ENCODE measurements around the gene ATP10D. TPM values are rescaled to one million over a fixed set of nuclear protein-coding genes. Genes with fewer than 3 reads are reported as not detected.

Gene ATP10D
- polyA plus RNA-seq, 1 of the 3 experiments (the other 2 are of a cell fraction), result 7.9 TPM

DNA sequence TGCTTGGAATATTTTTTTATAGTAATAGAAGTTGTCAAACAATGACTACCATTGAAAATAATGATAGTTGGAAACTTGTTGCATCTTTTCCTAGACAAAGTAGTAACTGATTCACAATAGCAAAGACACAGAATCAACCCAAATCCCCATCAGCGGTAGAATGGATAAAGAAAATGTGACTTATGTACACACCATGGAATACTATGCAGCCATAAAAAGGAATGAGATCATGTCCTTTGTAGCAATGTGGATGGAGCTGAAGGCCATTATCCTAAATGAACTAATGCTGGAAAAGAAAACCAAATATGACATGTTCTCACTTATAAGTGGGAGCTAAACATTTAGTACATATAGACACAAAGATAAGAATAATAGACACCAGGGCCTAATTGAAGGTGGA, 49.7 kb downstream of the ATP10D start:
- no peak overlapping the region for H3K9ac ChIP-seq
- POLR2A ChIA-PET, result no interaction called here
- WGBS (ENCODE audit: low lambda C conversion rate), result 100% methylated on average over 1 of the region's 1 CpG

DNA sequence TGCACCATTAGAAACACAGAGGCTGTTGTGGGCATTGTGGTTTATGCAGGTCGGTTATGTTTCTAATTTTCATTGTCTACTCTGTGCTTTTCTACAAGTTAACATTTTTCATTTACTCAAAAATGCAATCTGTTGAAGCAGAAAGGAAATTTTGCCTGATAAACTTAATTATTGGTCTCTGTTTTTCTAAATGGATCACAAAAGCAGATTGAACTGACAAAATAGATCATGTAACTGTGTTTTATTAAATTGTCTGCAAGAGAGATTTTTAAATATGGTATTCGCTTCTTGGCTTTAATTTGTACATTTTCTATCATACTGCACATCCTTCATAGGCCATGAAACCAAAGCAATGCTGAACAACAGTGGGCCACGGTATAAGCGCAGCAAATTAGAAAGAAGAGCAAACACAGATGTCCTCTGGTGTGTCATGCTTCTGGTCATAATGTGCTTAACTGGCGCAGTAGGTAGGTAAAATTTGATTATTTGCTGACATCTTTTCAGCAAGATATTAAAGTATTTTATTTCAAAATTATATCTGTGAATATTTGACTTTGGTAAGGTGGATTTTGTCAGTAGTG, 50.6 kb downstream of the ATP10D start:
- peaks cover 13 to 20% of the 10 kb centered on the region in 2 experiments; a peak in 3 of 4 replicates for H3K4me1 ChIP-seq (ENCODE audit: control insufficient read depth in 1 of 2, insufficient read depth in 2 of 2, low read depth in 1 of 2, low read length in 1 of 2)
- CTCF ChIA-PET, result no interaction called here
- H3K9me2 ChIP-seq, result no peaks in the 10 kb centered on the region
- 48% methylated on average over 5 of the region's 5 CpGs for WGBS (ENCODE audit: low lambda C conversion rate)
- no peak overlapping the region for H3K4me2 ChIP-seq
- DNase-seq, result peak; percentile 39
- H3K79me2 ChIP-seq (ENCODE audit: insufficient read depth), result no peaks in the 10 kb centered on the region
- no peak overlapping the region for H2AFZ ChIP-seq (ENCODE audit: low read depth)
- no peaks in the 10 kb centered on the region for H4K20me1 ChIP-seq (ENCODE audit: insufficient read depth)
- H3K4me3 ChIP-seq (ENCODE audit: low read depth in 2 of 2, low read length in 1 of 2), result no peak overlapping the region
- peaks cover 15 to 33% of the 10 kb centered on the region in 2 experiments for H3K36me3 ChIP-seq (replicated peaks in 1 of 2; ENCODE audit: control insufficient read depth in 1 of 2, insufficient read depth in 2 of 2, low read length in 1 of 2)
- POLR2A ChIA-PET, result no interaction called here
- H3K27me3 ChIP-seq (ENCODE audit: insufficient read depth), result no peaks in the 10 kb centered on the region
- peaks cover 14% of the 10 kb centered on the region for H3F3A ChIP-seq (replicated peaks; ENCODE audit: insufficient read depth)
- H3K9me3 ChIP-seq, result no peaks in the 10 kb centered on the region
- peak overlapping the region in 1 of 2 experiments; percentile 91; a peak in 2 of 4 replicates for H3K27ac ChIP-seq (ENCODE audit: low read depth in 2 of 2, low read length in 1 of 2)
- no peak overlapping the region for H3K9ac ChIP-seq
- TF ChIP-seq MEF2A (IDR thresholded peaks at IDR 0.05; ENCODE audit: borderline replicate concordance, low read depth), result no peak
- TF ChIP-seq CHD2 (IDR thresholded peaks at IDR 0.05; ENCODE audit: low read length, partially characterized antibody), result peak; percentile 40
- TF ChIP-seq, protein P1, sequence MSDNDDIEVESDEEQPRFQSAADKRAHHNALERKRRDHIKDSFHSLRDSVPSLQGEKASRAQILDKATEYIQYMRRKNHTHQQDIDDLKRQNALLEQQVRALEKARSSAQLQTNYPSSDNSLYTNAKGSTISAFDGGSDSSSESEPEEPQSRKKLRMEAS (IDR thresholded peaks at IDR 0.05; ENCODE audit: low read depth), result no peak
- no peak for TF ChIP-seq FOSL2 (IDR thresholded peaks at IDR 0.05; ENCODE audit: borderline replicate concordance, low read depth)
- TF ChIP-seq NRF1 (IDR thresholded peaks at IDR 0.05; ENCODE audit: low read depth, low read length), result no peak
- TF ChIP-seq MXI1 (IDR thresholded peaks at IDR 0.05; ENCODE audit: low read depth, low read length), result peak; percentile 32; the same call in 1 of the 2 replicates
- TF ChIP-seq EZH2phosphoT487 (IDR thresholded peaks at IDR 0.05; ENCODE audit: borderline replicate concordance, low read depth), result no peak
- no peak for TF ChIP-seq GABPA (IDR thresholded peaks at IDR 0.05; ENCODE audit: low read depth)
- TF ChIP-seq, protein P2, sequence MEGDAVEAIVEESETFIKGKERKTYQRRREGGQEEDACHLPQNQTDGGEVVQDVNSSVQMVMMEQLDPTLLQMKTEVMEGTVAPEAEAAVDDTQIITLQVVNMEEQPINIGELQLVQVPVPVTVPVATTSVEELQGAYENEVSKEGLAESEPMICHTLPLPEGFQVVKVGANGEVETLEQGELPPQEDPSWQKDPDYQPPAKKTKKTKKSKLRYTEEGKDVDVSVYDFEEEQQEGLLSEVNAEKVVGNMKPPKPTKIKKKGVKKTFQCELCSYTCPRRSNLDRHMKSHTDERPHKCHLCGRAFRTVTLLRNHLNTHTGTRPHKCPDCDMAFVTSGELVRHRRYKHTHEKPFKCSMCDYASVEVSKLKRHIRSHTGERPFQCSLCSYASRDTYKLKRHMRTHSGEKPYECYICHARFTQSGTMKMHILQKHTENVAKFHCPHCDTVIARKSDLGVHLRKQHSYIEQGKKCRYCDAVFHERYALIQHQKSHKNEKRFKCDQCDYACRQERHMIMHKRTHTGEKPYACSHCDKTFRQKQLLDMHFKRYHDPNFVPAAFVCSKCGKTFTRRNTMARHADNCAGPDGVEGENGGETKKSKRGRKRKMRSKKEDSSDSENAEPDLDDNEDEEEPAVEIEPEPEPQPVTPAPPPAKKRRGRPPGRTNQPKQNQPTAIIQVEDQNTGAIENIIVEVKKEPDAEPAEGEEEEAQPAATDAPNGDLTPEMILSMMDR (IDR thresholded peaks at IDR 0.05), result no peak
- TF ChIP-seq, protein P3, sequence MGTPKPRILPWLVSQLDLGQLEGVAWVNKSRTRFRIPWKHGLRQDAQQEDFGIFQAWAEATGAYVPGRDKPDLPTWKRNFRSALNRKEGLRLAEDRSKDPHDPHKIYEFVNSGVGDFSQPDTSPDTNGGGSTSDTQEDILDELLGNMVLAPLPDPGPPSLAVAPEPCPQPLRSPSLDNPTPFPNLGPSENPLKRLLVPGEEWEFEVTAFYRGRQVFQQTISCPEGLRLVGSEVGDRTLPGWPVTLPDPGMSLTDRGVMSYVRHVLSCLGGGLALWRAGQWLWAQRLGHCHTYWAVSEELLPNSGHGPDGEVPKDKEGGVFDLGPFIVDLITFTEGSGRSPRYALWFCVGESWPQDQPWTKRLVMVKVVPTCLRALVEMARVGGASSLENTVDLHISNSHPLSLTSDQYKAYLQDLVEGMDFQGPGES (IDR thresholded peaks at IDR 0.05; ENCODE audit: low read depth, low read length), result no peak
- TF ChIP-seq RAD21 (IDR thresholded peaks at IDR 0.05; ENCODE audit: low read length), result no peak
- no peak for TF ChIP-seq JUND (IDR thresholded peaks at IDR 0.05)
- TF ChIP-seq RCOR1 (IDR thresholded peaks at IDR 0.05; ENCODE audit: low read length), result peak; percentile 87
- TF ChIP-seq POLR2AphosphoS5 (IDR thresholded peaks at IDR 0.05; ENCODE audit: low read depth, low read length), result peak; percentile 22; the same call in 1 of the 2 replicates
- no peak for TF ChIP-seq SIN3A (IDR thresholded peaks at IDR 0.05; ENCODE audit: borderline replicate concordance, low read depth, low read length)
- no peak for TF ChIP-seq TAF1 (IDR thresholded peaks at IDR 0.05; ENCODE audit: borderline replicate concordance, low read depth, low read length)
- TF ChIP-seq FOXM1 (IDR thresholded peaks at IDR 0.05; ENCODE audit: low read depth), result no peak
- no peak for TF ChIP-seq ELF1 (IDR thresholded peaks at IDR 0.05)

More for the DNA sequence above, 49.7 kb downstream of the ATP10D start:
- H3K9me3 ChIP-seq, result no peaks in the 10 kb centered on the region; the same call in 1 of the 2 replicates
- no peak for DNase-seq
- no peaks in the 10 kb centered on the region for H4K20me1 ChIP-seq (ENCODE audit: insufficient read depth)
- no peak overlapping the region for H2AFZ ChIP-seq (ENCODE audit: low read depth)
- peaks cover 15 to 35% of the 10 kb centered on the region in 2 experiments for H3K36me3 ChIP-seq (replicated peaks in 1 of 2; ENCODE audit: control insufficient read depth in 1 of 2, insufficient read depth in 2 of 2, low read length in 1 of 2)
- H3K27me3 ChIP-seq (ENCODE audit: insufficient read depth), result no peaks in the 10 kb centered on the region
- H3F3A ChIP-seq (replicated peaks; ENCODE audit: insufficient read depth), result peaks cover 18% of the 10 kb centered on the region
- no peaks in the 10 kb centered on the region for H3K9me2 ChIP-seq
- H3K4me2 ChIP-seq, result no peak overlapping the region
- no peak overlapping the region for H3K4me3 ChIP-seq (ENCODE audit: low read depth in 2 of 2, low read length in 1 of 2)
- H3K4me1 ChIP-seq (ENCODE audit: control insufficient read depth in 1 of 2, insufficient read depth in 2 of 2, low read depth in 1 of 2, low read length in 1 of 2), result peaks cover 13 to 26% of the 10 kb centered on the region in 2 experiments; a peak in 3 of 4 replicates
- H3K79me2 ChIP-seq (ENCODE audit: insufficient read depth), result peaks cover 7% of the 10 kb centered on the region; the same call in 1 of the 2 replicates
- no peak for TF ChIP-seq EZH2phosphoT487 (IDR thresholded peaks at IDR 0.05; ENCODE audit: borderline replicate concordance, low read depth)
- TF ChIP-seq JUND (IDR thresholded peaks at IDR 0.05), result no peak
- TF ChIP-seq GATA2 (CRISPR knock-in tag; IDR thresholded peaks at IDR 0.05), result no peak
- TF ChIP-seq POLR2AphosphoS5 (IDR thresholded peaks at IDR 0.05; ENCODE audit: low read depth, low read length), result no peak
- TF ChIP-seq NFIC (IDR thresholded peaks at IDR 0.05; ENCODE audit: borderline replicate concordance), result no peak
- TF ChIP-seq MEF2A (IDR thresholded peaks at IDR 0.05; ENCODE audit: borderline replicate concordance, low read depth), result no peak
- TF ChIP-seq GABPA (IDR thresholded peaks at IDR 0.05; ENCODE audit: low read depth), result no peak
- TF ChIP-seq, protein P4, sequence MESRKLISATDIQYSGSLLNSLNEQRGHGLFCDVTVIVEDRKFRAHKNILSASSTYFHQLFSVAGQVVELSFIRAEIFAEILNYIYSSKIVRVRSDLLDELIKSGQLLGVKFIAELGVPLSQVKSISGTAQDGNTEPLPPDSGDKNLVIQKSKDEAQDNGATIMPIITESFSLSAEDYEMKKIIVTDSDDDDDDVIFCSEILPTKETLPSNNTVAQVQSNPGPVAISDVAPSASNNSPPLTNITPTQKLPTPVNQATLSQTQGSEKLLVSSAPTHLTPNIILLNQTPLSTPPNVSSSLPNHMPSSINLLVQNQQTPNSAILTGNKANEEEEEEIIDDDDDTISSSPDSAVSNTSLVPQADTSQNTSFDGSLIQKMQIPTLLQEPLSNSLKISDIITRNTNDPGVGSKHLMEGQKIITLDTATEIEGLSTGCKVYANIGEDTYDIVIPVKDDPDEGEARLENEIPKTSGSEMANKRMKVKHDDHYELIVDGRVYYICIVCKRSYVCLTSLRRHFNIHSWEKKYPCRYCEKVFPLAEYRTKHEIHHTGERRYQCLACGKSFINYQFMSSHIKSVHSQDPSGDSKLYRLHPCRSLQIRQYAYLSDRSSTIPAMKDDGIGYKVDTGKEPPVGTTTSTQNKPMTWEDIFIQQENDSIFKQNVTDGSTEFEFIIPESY (IDR thresholded peaks at IDR 0.05; ENCODE audit: borderline replicate concordance, low read depth), result no peak
- no peak for TF ChIP-seq YY1 (IDR thresholded peaks at IDR 0.05; ENCODE audit: low read depth)
- no peak for TF ChIP-seq EP300 (IDR thresholded peaks at IDR 0.05; ENCODE audit: borderline replicate concordance in 1 of 2, low read depth in 1 of 2, low read length in 1 of 2)
- TF ChIP-seq RXRA (IDR thresholded peaks at IDR 0.05; ENCODE audit: borderline replicate concordance, low read depth), result no peak
- TF ChIP-seq FOXM1 (IDR thresholded peaks at IDR 0.05; ENCODE audit: low read depth), result no peak
- peak overlapping the region in 1 of 2 experiments; percentile 91; a peak in 2 of 4 replicates for H3K27ac ChIP-seq (ENCODE audit: low read depth in 2 of 2, low read length in 1 of 2)
- CTCF ChIA-PET, result interaction anchor here (1.2 kb wide), 1 partner anchor 149 kb away, joined by 3 read pairs; no protein-coding TSS in a partner anchor
